Measurements from ENCODE around the gene CDHR3.

DNA sequence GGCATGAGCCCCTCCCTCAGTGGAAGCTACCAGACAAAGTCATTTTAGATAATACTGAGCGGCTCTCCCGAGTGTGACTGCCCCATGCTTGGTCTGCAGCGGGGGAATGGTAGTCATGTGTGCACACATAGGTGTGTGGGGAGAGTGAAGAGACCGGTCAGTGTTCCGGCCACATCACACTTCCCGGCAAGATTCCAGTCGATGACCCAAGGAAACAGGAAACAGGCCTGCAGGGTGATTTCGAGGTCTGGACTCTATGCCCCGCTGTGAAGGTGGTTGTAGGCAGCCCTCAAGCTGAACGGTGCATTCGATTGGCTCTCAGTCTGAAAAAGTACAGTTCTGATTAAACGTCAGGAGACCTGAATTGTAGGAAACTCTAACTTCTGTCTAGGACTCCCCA is 75.9 kb downstream of the CDHR3 start:
- TF ChIP-seq, protein P1, sequence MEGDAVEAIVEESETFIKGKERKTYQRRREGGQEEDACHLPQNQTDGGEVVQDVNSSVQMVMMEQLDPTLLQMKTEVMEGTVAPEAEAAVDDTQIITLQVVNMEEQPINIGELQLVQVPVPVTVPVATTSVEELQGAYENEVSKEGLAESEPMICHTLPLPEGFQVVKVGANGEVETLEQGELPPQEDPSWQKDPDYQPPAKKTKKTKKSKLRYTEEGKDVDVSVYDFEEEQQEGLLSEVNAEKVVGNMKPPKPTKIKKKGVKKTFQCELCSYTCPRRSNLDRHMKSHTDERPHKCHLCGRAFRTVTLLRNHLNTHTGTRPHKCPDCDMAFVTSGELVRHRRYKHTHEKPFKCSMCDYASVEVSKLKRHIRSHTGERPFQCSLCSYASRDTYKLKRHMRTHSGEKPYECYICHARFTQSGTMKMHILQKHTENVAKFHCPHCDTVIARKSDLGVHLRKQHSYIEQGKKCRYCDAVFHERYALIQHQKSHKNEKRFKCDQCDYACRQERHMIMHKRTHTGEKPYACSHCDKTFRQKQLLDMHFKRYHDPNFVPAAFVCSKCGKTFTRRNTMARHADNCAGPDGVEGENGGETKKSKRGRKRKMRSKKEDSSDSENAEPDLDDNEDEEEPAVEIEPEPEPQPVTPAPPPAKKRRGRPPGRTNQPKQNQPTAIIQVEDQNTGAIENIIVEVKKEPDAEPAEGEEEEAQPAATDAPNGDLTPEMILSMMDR (IDR thresholded peaks at IDR 0.05; ENCODE audit: poor library complexity, severe bottlenecking), result no peak
- TF ChIP-seq POLR2AphosphoS5 (IDR thresholded peaks at IDR 0.05) (no peak), EZH2 (IDR thresholded peaks at IDR 0.05; ENCODE audit: borderline replicate concordance, insufficient read depth, low read length, poor library complexity, severe bottlenecking) (no peak), EP300 (conservative IDR thresholded peaks at IDR 0.05; ENCODE audit: poor library complexity, severe bottlenecking) (no peak), SMC3 (conservative IDR thresholded peaks at IDR 0.05; ENCODE audit: poor library complexity) (no peak), TAF1 (IDR thresholded peaks at IDR 0.05; ENCODE audit: low read depth) (no peak), RAD21 (conservative IDR thresholded peaks at IDR 0.05) (no peak), MXI1 (conservative IDR thresholded peaks at IDR 0.05; ENCODE audit: poor library complexity, severe bottlenecking) (no peak)
- TF ChIP-seq, protein P2, sequence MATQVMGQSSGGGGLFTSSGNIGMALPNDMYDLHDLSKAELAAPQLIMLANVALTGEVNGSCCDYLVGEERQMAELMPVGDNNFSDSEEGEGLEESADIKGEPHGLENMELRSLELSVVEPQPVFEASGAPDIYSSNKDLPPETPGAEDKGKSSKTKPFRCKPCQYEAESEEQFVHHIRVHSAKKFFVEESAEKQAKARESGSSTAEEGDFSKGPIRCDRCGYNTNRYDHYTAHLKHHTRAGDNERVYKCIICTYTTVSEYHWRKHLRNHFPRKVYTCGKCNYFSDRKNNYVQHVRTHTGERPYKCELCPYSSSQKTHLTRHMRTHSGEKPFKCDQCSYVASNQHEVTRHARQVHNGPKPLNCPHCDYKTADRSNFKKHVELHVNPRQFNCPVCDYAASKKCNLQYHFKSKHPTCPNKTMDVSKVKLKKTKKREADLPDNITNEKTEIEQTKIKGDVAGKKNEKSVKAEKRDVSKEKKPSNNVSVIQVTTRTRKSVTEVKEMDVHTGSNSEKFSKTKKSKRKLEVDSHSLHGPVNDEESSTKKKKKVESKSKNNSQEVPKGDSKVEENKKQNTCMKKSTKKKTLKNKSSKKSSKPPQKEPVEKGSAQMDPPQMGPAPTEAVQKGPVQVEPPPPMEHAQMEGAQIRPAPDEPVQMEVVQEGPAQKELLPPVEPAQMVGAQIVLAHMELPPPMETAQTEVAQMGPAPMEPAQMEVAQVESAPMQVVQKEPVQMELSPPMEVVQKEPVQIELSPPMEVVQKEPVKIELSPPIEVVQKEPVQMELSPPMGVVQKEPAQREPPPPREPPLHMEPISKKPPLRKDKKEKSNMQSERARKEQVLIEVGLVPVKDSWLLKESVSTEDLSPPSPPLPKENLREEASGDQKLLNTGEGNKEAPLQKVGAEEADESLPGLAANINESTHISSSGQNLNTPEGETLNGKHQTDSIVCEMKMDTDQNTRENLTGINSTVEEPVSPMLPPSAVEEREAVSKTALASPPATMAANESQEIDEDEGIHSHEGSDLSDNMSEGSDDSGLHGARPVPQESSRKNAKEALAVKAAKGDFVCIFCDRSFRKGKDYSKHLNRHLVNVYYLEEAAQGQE (IDR thresholded peaks at IDR 0.05; ENCODE audit: borderline replicate concordance), result no peak
